ENCODE data around the gene MAP3K5.

The MAP3K5 gene

DNA sequence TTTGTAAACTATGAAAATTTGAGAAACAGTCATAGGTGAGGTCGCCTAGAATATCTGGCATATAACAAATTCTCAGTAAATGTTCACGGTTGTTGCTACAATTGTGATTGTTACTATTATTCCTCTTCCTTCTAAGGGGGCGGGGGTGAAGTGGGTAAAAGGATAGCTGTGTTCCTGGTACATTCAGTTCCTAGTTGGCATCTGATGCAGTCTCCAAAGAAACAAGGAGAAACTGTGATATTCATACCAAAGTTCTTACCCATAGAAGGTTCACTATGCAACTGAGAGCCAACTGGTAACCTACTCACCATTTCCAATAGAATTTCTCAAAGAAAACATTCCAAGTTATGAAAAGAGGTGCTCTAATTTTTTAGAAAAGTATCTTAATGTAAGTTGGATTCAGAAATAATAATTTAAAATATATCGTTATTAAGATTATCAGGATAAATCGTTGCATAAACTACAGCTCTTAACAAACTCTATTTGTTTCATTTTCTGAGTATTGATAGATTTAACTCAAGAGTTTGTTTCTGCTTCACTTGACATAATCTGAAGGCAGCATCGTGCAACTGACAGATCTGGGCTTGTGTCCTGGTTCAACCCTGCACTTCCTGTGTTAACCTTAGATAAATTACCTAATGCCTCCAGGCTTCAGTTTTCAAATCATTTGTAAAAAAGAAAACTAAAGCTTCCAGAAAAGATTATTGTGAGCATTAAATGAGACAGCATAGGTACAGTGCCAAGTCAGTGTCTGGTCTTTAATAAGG is 228.7 kb downstream of the MAP3K5 start:
- no peak for DNase-seq

DNA sequence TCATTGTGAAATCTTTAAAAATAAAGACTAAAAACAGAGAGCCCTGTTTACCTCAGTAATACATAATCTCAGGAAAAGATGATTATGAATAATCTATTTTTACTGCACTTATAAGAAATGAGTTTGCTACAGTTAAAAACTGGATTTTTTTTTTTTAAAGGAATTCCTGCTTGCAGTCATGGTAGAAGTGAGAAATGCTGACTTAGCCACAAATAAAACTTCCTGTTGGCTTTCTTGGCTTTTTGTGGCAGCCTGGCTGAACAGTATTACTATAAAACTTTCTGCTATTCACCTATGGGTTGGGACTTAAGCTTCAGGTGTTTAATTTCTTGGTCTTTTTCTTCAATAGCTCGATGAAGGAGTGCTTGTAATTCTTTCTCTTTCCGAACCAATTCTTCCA is 230.1 kb downstream of the MAP3K5 start:
- no peak for DNase-seq

DNA sequence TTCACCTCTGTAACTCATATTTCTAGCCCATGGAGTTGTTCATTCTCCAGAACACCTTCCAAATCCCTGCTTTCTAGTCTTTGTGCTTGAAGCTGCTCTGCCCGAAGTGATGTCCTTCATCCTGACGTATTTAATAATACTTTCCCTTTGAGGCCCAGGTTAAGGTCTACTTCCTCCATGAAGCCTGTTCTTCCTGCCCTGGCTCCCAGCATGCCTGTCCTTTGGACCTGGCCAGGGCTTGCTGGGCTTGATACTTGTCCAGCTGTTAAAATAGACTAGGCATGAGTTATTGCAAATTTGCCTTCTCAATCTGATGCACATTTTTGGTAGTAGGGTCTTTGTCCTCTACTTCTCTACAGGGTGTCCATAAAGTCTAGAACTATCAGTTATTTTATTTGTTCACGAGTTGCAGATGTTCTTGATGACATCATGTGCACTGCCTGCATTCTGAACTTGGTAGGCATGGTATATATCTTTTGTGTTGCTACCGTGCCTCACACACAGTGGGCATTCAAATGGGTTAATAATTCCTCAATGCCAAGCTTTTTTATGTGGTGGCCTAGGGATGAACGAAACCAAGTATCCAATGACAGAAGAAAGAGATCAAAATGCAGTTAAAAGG is 239.0 kb downstream of the MAP3K5 start:
- DNase-seq, result no peak

DNA sequence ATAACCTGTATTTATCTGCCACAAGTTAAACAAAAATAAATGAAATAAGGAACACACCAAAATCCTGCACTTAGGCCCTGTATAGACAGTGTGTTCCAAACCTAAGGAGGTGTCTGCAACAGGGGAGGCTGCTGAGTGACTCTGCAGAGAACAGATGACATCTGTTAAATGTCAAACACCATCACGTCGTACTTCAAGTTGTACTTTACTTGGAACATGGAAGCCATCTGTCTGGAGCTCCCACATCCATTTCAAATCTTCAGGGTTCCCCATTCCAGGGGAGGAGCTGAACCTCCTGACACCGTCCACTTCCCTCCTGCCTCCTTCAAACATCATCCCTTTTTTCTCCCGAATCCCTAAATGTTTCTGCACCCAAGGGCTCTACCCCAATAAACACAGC is 240.2 kb downstream of the MAP3K5 start:
- DNase-seq, result no peak

DNA sequence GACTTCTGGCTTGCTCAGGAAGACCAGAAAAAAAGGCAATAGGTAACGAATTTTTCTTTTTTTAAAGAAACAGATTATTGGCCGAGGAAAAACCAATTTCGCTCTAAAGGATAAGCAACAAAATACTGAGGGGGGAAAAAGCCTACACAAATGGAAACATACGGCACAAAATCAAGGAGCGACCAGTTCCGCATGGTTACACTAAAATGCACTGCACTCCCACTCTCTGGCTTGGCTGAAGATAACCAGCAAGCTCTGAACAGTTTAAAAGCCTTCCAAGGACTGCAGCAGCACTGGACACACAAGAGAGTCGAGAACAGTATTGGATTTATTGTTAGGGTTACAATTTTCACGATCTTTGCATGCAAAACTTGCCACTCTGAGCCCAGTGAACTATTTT is 241.2 kb downstream of the MAP3K5 start:
- DNase-seq, result no peak

DNA sequence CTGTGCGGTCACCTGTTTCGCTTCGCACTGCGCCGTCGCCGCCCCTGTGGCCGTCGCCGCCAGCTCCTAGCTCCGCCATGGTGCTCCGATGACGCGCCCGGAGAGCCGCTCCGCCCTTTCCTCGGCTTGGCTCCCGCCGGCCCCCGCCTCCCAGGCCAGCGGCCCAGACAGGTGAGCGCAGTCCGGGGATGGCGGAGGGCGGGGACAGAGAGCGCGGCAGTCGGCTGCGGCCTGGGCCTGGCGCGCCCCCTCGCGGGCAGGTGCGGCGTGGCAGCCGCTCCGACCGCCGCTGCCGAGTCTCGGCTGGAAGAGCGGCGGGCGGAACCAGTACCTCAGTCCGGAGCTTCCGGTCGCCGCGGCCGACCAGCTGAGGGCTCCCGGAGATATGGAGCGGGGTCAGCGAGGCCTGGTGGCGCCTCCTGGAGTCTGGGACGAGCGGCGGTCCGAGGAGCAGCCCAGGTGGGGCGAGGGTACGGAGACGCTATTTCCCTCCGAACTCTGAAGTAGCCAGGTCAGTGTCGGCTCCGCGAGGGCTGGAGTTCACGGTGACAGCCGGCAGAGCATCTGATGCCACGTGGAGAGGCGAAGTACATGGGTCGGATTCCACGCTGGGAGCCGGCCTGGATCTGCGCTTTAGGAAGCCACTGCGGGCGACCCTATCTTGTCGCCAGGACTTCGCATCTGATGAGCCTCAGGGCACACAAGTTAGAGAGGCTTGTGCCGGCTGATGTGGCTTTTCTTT is 241.8 kb downstream of the MAP3K5 start, which contains the start of gene MAP7:
Gene MAP7 (minus strand): TSS at position 93 of the 742 bp plus-strand sequence. CDS start 14 bp downstream, at position 79.
- DNase-seq, result peak; percentile 58

DNA sequence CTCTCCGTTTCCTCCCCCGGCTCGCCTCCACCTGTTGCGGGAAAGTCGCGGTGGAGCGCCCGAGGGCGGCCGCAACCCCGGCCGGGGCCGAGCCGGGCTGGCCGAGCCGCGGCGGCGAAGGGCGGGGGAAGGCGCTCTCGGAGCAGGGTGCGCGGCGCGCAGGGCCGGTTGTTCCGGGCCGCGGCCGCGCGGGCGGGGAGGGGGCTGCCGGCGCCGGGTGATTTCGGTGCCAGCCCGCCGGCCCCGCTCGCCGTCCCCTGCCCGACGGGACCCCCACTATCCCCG is 242.3 kb downstream of the MAP3K5 start:
- no peak for DNase-seq

DNA sequence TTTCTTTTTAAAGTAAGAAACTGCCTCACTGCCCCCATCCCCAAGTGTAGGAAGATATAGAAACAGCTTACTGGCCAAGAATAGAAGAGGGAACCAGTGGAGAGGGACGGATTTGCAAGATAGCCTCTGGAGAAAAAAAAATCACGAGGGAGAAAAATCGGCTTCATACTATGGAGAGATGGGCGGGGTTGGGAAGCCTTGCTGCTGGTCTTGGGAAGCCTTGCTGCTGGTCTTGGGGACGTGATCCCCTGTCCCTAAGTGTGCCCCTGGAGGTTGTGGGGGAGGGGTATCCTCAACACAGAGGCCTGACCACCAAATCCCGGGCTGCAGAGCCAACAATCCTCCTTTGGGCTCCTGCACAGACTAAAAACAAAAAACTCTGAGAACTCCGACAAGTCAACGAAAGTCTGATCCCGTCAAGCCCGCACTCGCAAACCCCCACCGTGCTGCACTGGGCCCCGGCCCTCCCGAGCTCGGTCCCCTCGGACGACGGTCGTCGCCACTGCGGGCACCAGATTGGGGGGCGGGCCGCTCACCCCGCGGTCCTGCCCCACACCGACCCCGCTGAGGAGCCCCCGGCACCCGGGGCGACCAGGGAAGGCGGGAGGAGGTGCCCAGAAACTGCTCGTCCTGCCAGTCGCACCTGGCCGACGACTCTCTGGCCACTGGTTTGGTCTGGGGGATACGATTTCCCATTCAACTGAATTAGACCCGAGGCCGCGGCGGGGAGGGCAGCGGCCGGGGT is 242.8 kb downstream of the MAP3K5 start:
- peak; percentile 23 for DNase-seq

DNA sequence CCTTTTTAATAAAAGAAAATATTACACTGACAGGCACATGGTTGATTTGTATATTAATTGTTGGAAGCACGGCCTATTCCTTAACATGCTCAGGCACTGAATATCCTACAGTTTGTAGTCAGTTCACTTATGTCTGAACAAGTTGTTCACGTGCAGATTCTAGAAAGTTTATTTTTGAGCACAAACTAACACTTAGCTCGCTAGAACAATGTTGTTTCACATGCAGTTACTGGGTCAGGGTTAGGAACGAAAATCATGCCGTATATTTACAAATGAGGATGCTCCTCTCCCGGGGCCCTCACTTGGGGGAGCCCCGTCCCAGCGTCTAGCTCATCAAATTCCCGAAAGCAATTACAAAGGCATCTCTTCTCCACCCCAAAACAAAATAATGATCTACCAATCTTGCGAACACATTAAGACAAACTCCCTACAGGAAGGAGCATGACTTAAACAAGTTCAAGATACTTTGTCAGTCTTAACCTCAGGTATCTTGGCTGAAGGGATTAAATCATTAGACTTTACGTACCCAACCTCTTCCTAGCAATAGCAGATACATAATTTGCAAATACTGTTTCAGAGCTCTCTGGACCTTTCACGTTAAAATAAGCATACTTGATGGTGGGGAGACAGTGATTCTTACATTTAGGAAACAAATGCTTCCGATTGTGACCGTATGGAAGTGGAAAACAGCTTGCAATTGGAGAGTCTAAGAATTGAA is 243.5 kb downstream of the MAP3K5 start:
- DNase-seq, result no peak

DNA sequence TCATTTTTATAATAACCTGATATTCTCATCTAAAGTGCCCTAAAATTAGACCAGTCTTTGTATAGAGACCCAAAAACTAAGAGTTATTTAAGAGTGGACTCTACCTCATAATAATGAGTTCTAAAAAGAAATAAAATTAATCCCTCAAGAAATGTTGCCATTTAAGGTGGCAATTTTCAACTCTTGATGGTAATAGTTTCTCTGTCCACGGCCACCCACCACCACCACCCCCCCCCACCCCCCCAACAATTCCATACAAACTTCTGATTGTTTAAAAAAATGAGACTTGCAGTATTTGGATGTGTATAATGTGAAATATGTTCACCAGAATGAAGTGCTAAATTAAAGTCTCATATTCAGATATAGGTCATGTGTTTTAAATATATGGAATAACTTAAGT is 244.4 kb downstream of the MAP3K5 start:
- no peak for DNase-seq

DNA sequence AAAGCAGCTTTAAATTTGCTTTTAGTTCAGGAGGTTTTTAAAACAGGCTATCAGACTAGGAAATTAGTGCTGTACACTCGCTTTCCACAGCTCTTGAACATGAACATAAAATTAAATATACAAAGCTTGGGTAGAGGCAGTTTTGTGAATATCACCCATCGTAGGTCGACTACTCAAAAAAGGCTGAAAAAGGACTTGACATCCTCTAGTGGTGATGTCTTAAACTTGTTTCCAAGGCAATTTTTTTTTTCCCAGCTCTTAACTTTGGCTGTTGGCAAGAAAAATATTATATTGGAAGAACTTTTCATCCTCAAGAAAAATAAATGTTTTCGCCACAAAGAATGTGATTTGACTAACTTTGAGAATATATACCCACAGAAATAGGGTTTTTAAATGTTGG is 244.9 kb downstream of the MAP3K5 start:
- peak; percentile 34 for DNase-seq

DNA sequence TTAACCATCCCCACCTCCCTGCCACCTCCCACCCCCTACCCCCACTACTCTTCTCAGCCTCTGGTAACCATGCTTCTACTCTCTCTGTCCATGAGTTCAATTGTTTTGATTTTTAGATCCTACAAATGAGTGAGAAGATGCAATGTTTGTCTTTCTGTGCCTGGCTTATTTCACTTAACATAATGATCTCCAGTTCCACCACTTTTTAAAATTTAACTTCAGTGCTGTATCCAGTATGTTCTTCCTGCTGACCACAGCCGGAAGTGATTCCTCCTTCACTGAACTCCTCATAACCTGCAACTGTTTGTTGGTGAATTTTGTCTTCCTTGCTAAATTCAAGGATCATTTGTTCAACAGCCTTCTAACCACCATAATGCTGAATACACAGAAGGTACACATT is 245.9 kb downstream of the MAP3K5 start:
- DNase-seq, result no peak

DNA sequence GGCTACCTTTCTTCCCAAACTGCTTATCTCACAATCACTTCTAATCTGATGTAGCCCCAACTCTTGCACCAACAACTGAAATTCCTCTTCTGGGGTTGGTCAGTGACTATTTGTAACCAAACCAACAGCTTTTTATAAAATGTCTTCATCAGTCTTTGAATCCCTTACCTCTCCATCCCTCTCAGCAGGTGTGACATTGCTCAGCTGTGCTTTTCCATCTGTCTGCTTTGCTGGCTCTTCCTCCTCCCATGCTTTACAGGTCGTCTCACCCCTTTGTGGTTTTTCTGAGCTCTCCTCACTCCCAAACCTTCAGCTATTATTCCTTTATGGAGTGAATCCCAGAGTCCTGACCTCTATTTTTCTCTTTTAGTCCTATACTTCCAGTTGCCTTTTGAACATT is 248.0 kb downstream of the MAP3K5 start:
- DNase-seq, result no peak

DNA sequence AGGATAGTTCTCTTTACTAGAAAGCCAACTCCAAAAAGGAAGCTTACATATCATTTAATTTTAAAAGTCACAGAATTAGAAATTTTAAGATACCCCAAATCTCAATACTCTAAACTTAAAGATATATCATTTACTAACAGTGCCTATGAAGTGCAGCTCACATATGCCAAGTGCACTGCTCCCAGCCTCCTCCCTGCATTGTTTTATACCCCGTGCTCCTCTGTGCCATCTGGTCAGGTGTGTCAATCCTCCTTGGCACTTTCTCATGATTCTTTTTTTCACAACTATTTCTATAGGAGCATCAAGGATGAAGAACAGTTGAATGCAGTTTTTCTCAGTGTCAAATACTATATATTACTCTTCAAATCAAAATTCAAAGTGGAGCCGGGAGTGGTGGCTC is 250.9 kb downstream of the MAP3K5 start:
- no peak for DNase-seq

DNA sequence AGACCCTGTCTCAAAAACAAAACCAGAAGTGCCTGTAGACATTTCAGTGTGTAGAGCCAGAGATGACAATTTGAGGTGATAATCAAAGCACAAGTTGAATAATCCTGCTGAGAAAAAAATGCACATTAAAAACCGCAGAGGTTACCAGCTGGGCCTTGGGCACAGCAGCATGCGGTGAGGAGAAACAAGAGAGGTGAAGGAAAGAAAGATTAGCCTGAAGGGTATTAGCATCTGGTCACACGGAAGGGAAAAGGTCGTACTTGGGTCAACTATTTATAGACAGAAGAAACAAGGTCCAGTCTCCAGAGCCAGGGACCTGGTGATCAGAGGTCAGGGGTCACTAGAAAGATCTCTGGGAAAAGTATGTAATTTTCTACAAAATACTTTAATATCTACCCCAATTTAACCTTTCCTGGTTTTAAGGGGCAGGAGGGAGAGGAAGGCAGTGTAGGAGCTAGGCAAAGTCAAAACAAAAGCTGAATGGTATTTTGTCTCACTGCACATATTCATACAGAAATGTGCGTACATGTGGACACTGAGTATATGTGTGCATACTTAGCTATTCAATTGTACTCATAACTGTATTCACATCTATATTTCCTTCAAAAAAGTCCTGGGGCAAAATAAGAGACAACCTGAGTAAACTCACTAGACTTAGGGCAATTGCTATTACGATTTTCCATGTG is 252.2 kb downstream of the MAP3K5 start:
- DNase-seq, result no peak

DNA sequence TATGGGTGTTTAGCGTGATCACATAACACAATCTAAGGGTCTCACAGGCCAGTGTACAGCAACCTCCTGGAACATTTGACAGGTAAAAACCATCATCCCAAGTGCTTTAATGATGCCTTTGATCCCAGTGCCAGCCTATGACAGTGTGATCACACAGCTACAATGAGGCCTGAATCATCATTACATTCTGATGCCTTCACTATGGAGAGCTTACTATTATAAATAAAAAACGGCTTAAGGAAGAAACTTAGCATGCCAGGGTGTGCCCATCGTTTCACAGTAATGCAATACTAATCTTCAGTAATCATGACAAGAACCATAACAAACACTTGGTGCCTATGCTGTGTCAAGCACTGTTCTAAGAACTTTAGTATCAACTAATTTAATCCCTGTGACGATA is 253.4 kb downstream of the MAP3K5 start:
- no peak for DNase-seq

DNA sequence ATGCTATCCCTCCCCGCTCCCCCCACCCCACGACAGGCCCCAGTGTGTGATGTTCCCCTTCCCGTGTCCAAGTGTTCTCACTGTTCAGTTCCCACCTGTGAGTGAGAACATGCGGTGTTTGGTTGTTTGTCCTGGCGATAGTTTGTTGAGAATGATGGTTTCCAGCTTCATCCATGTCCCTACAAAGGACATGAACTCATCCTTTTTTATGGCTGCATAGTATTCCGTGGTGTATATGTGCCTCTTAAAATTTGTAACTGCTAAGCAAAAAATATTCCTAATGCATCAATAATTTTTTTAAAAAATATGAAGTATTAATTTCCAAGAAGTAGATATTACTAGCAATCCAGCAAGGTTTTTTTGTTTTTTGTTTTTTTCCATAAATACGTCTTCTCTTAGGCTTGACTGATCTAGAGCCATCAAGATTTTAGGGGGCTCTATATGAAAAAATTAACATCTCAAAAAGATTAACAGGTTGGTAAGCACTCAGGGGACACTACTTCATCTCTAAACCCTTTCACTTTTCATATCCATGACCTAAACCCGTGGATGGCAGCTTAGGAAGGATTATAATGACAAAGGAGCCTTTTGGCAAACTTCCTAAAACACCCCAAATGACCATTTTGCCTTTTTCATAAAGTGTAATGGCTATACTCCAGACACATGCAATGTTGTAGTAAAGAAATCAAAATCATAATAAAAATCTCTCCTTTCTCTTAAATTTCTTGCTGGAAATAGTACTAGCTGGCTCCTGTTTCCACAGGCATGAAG is 256.2 kb downstream of the MAP3K5 start:
- no peak for DNase-seq

DNA sequence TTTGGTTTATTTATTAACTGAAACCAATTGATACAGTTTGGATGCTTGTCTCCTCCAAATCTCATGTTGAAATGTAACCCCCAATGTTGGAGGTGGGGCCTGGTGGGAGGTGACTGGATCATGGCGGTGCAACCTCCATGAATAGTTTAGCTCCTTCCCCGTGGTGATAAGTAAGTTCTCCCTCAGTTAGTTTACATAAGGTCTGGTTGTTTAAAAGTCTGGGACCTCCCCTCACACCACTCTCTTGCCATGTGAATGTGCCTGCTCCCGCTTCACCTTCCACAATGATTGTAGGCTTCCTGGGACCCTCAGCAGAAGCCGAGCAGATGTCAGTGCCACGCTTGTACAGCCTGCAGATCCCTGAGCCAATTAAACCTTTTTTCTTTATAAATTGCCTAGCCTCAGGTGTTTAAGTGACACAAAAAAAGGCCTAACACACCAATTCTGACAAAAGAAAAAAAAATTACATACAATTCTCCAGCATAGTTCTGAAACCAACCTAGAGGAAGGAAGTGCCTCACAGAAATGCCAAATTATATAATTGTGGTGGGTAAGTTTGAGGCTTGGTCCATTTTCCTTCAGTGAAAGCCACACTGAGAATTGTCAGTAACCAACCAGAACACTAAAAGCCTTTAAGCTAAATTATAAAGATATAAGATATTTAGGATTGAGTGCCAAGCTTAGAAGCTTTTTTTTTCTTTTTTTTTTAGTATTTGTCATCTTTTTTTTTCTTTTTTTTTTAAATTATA is 257.1 kb downstream of the MAP3K5 start:
- no peak for DNase-seq

DNA sequence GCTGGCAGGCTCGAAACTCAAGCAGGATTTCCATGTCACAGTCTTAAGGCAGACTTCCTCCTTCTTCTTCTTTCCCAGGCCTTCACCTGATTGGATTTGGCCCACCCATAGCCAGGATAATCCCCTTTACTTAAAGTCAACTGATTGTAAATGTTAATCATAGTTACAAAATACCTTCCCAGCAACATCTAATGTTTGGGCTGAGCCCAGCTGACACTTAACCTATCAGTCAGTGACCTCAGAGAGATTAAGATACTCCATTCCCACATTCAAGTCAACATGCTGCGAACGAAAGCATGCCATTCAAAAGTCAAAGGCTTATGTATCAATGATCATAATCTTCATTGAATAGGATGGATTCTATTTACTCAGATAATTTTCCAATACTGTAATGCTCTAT is 258.0 kb downstream of the MAP3K5 start:
- DNase-seq, result peak; percentile 70

DNA sequence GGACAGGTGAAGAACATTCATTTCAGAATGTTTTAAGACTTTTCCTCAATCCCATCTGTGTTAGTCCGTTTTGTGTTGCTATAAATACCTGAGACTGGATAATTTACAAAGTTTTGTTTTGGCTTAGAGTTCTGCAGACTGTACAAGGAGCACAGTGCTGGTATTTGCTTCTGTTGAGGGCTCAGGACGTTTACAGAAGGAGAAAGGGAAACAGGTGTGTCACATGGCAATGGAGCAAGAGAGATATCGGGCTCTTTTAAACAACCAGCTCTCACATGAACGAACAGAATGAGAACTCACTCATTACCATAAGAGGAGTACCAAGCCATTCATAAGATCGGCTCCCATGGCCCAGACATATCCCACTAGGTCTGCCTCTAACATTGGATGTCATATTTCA is 258.8 kb downstream of the MAP3K5 start:
- no peak for DNase-seq

DNA sequence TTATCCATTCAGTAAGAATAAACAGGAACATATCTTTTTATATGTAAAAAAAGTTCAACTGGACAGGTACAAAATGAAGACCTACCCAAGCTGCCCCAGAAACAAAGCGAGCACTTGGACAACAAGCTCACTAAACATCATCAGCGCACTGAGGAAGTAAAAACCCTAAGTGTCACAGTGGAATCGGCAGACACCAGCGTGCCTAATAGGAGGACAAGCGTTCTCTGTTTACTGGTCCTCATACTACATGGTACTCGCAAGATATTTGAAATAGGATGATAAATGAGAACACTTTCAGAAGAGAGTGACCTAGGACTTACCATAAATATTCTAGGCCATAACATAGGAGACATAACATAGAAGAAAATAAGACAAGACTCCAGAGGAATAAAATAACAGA is 260.2 kb downstream of the MAP3K5 start:
- no peak for DNase-seq

Measured in NCI-H82 (cell line).